SK-N-MC (cell line): Measurements from ENCODE around the gene EEFSEC.

Experiments
- EZH2 ChIP-seq: fragments of 200-600 bp; sonication (generic); IDR thresholded peaks from one replicate; pipeline ENCODE4 v1.6.1; 2017; ENCODE audit warnings: antibody characterized with exemption
- FOXP2 ChIP-seq: optimal IDR thresholded peaks from 2 replicates; pipeline ENCODE3; 2011; ENCODE audit warnings: mild to moderate bottlenecking, moderate library complexity; ENCODE audit not compliant: insufficient read depth; ENCODE audit errors: extremely low read length, control extremely low read depth
- POLR2AphosphoS5 ChIP-seq: IDR thresholded peaks from 2 replicates; pipeline ENCODE4 v1.6.1; 2012; ENCODE audit warnings: mild to moderate bottlenecking, low read depth, low read length, borderline replicate concordance

DNA sequence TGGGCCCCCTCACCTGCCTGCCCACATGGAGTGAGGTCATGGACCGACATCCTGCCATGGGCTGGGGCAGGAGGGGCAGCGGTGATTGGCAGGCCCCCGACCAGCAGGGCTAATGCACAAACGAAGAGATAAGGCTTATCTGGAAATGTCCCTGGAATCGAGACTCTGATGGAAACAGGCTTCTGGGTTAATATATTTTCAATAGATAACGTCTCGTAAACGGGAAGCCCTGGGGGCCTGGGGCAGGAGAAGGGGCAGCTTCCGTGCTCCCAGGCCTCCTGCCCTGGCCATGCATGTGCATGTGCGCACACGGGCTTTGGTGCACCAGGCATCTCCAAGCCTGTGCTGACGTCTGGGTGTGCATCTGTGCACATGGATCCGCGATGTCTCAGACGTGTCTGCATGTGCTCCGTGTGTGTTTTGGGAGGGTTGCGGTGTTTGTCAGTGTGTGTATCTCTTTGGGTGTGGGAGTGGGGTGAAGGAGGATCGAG lies 258.3 kb downstream of the EEFSEC start:
- no peak for TF ChIP-seq POLR2AphosphoS5
- TF ChIP-seq EZH2: no peak
- TF ChIP-seq FOXP2: no peak
